A549 (cell line): ENCODE results near the gene EML5. TPM values are rescaled to one million over a fixed set of nuclear protein-coding genes. Genes with fewer than 3 reads are reported as not detected.

Experiments used
- ATAC-seq, 2 experiments: fragments of 200-7000 bp in 1 of 2; fragments of >200 bp in 1 of 2; cut with Nextera tagmentation in 1 of 2; cut with Tn5 transposase in 1 of 2; 3 replicates each; pipeline versions ENCODE4 v1.8.0 to v1.9.1; 2018 to 2020; ENCODE audit warnings: mild to moderate bottlenecking in 1 of 2, moderate library complexity in 1 of 2
- CTCF ChIA-PET: fragments of 300-600 bp; sonication (Branson Sonifier 250); formaldehyde crosslinking; extraction: SDS; loops from one replicate; lab custom pipeline; 2021; ENCODE audit warnings: antibody characterized with exemption, inconsistent platforms; lab: Yijun Ruan, JAX
- POLR2A ChIA-PET: fragments of 350-600 bp; formaldehyde crosslinking; extraction: SDS; loops from one replicate; lab custom pipeline; 2021; ENCODE audit warnings: antibody characterized with exemption, inconsistent platforms; lab: Yijun Ruan, JAX
- DNase-seq, 2 experiments: peaks; one replicate each; pipeline versions ENCODE4 v3.0.0 to v3.0.0-alpha.2; 2011 to 2016; ENCODE audit warnings: low read depth in 1 of 2, low spot score in 1 of 2
- FAIRE-seq: peaks from 2 replicates; lab custom pipeline; 2011; peaks lifted over from hg19 to GRCh38; lab: Jason Lieb, UNC
- H3K27ac ChIP-seq, 2 experiments: fragments of >200 bp; sonication (Bioruptor Twin); formaldehyde crosslinking; 3 replicates each; pipeline ENCODE4 v1.5.1; 2016 to 2017
- H3K4me1 ChIP-seq: fragments of >200 bp; sonication (Bioruptor Twin); formaldehyde crosslinking; 3 replicates; pipeline ENCODE4 v1.6.1; 2016
- H3K4me2 ChIP-seq: fragments of >200 bp; sonication (Bioruptor Twin); formaldehyde crosslinking; 3 replicates; pipeline ENCODE4 v1.6.1; 2016
- H3K4me3 ChIP-seq: fragments of >200 bp; sonication (Bioruptor Twin); formaldehyde crosslinking; 3 replicates; pipeline ENCODE4 v1.5.1; 2016
- H3K9me3 ChIP-seq: fragments of >200 bp; sonication (Bioruptor Twin); formaldehyde crosslinking; 3 replicates; pipeline ENCODE4 v1.6.1; 2016
- CBX8 ChIP-seq: fragments of 200-600 bp; sonication (generic); IDR thresholded peaks from 2 replicates; pipeline ENCODE4 v1.6.1; 2016
- CEBPB ChIP-seq, 2 experiments: fragments of >200 bp in 1 of 2; sonication (Bioruptor Twin) in 1 of 2; formaldehyde crosslinking in 1 of 2; IDR thresholded peaks; 2 replicates each; pipeline ENCODE4 v1.6.1; 2012 to 2016
- E2F6 ChIP-seq: IDR thresholded peaks from 2 replicates; pipeline ENCODE4 v1.6.1; 2012; ENCODE audit warnings: low read depth, borderline replicate concordance
- EHF ChIP-seq: fragments of 250-450 bp; sonication (Bioruptor Pico); IDR thresholded peaks from 2 replicates; pipeline ENCODE4 v1.5.0; 2020; ENCODE audit warnings: mild to moderate bottlenecking
- ESRRA ChIP-seq: fragments of 150-350 bp; IDR thresholded peaks from 2 replicates; pipeline ENCODE4 v1.6.1; 2014; ENCODE audit warnings: mild to moderate bottlenecking, low read length, borderline replicate concordance
- FOSB ChIP-seq: fragments of 250-450 bp; sonication (Bioruptor Pico); IDR thresholded peaks from 2 replicates; pipeline ENCODE4 v1.5.0; 2020; ENCODE audit warnings: mild to moderate bottlenecking, moderate library complexity
- GATA3 ChIP-seq: IDR thresholded peaks from 2 replicates; pipeline ENCODE4 v1.6.1; 2012; ENCODE audit warnings: borderline replicate concordance
- HOXA7 ChIP-seq: fragments of 250-450 bp; sonication (Bioruptor Pico); IDR thresholded peaks from 2 replicates; pipeline ENCODE4 v1.5.0; 2020; ENCODE audit warnings: mild to moderate bottlenecking, moderate library complexity
- JUN ChIP-seq, 2 experiments: fragments of >200 bp; sonication (Bioruptor Twin); formaldehyde crosslinking; IDR thresholded peaks; 2 replicates in 1 of 2; 3 replicates in 1 of 2; pipeline ENCODE4 v1.6.1; 2016 to 2017
- JUNB ChIP-seq: fragments of >200 bp; sonication (Bioruptor Twin); formaldehyde crosslinking; IDR thresholded peaks from 2 replicates; pipeline ENCODE4 v1.6.1; 2016
- MAZ ChIP-seq: fragments of 150-350 bp; IDR thresholded peaks from 2 replicates; pipeline ENCODE4 v1.6.1; 2014; ENCODE audit warnings: antibody characterized with exemption, low read depth, low read length, borderline replicate concordance
- MYC ChIP-seq: IDR thresholded peaks from 2 replicates; pipeline ENCODE4 v1.6.1; 2012; ENCODE audit warnings: mild to moderate bottlenecking, inconsistent platforms, low read length, improper control_type of control experiment, borderline replicate concordance
- NFE2L2 ChIP-seq: fragments of 150-350 bp; conservative IDR thresholded peaks from 2 replicates; pipeline ENCODE4 v1.6.1; 2014; ENCODE audit warnings: low read length
- NPAS2 ChIP-seq: fragments of 250-450 bp; sonication (Bioruptor Pico); IDR thresholded peaks from 2 replicates; pipeline ENCODE4 v1.8.0; 2022; ENCODE audit warnings: mild to moderate bottlenecking, moderate library complexity, borderline replicate concordance
- NR3C1 ChIP-seq: fragments of >200 bp; sonication (Bioruptor Twin); formaldehyde crosslinking; IDR thresholded peaks from 3 replicates; pipeline ENCODE4 v1.6.1; 2017
- POLR2A ChIP-seq: IDR thresholded peaks from 2 replicates; pipeline ENCODE4 v1.6.1; 2012; ENCODE audit warnings: mild to moderate bottlenecking, low read length
- RFX5 ChIP-seq: fragments of 450-650 bp; IDR thresholded peaks from 2 replicates; pipeline ENCODE4 v1.7.1; 2014; ENCODE audit warnings: antibody characterized with exemption, mild to moderate bottlenecking, moderate library complexity
- TP53 ChIP-seq: fragments of 250-450 bp; sonication (Bioruptor Pico); IDR thresholded peaks from 2 replicates; pipeline ENCODE4 v1.5.0; 2021; ENCODE audit warnings: mild to moderate bottlenecking, moderate library complexity
- USF2 ChIP-seq: fragments of 450-650 bp; IDR thresholded peaks from 2 replicates; pipeline ENCODE4 v1.6.1; 2014; ENCODE audit warnings: antibody characterized with exemption
- WGBS: methylation state at CpG from one replicate; pipeline ENCODE4 v1.1.6; 2017; ENCODE audit errors: missing lambda C conversion rate; 5-methylcytosine and 5-hydroxymethylcytosine counted together
- polyA plus RNA-seq, 4 experiments: library from polyadenylated mRNA; depleted of rRNA in 3 of 4; stranded (reverse); fragments of >200 nt; fragmentation: RNase III in 1 of 4; extraction: RNeasy Plus Mini Kit Qiagen cat#74134 plus additional on column Dnase treatment in 1 of 4; gene quantifications; 2 replicates in 3 of 4; 3 replicates in 1 of 4; pipeline ENCODE4 v1.2.3, GENCODE V29; 2011 to 2017
- TF ChIP-seq, protein P1 (sequence below): fragments of 250-450 bp; sonication (Bioruptor Pico); IDR thresholded peaks from 2 replicates; pipeline ENCODE4 v1.5.0; 2020; ENCODE audit warnings: low read depth, mild to moderate bottlenecking, moderate library complexity
- TF ChIP-seq, protein P2 (sequence below): fragments of 150-350 bp; IDR thresholded peaks from 2 replicates; pipeline ENCODE4 v1.6.1; 2014; ENCODE audit warnings: low read depth, mild to moderate bottlenecking, low read length
- TF ChIP-seq, protein P3 (sequence below): fragments of >200 bp; sonication (Bioruptor Twin); formaldehyde crosslinking; IDR thresholded peaks from 2 replicates; pipeline ENCODE4 v1.6.1; 2016

Gene EML5
- polyA plus RNA-seq, 2 of the 4 experiments (the other 2 are of a cell fraction), result 0.44 to 0.62 TPM

DNA sequence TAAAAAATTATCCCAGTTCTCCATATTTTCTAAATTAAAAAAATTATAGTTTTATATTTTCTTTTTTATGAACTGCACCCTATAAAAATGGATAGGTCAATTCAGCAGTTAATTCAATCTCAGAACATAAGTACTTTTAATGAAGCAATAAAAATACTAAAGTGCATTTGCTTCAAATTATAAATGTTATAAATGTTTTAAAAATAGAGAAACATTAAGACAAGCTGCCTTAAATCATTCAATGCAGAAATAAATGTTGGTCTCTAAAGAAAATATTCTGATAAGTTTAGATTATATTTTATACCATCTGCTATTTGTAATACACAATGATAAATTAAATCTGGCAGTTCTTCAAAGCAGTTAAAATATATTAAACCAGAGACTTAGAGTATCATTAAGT is 164.3 kb downstream of the EML5 start (continued):
- no peak for TF ChIP-seq USF2
- TF ChIP-seq, protein P1, sequence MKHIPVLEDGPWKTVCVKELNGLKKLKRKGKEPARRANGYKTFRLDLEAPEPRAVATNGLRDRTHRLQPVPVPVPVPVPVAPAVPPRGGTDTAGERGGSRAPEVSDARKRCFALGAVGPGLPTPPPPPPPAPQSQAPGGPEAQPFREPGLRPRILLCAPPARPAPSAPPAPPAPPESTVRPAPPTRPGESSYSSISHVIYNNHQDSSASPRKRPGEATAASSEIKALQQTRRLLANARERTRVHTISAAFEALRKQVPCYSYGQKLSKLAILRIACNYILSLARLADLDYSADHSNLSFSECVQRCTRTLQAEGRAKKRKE (CRISPR knock-in tag), result no peak
- TF ChIP-seq TP53 (CRISPR knock-in tag), result no peak
- no peak for TF ChIP-seq MYC
- TF ChIP-seq JUNB, result no peak

GRCh38 chr14:88628033-88628432 is 164.7 kb downstream of the EML5 start:
- FAIRE-seq, result no peak

DNA sequence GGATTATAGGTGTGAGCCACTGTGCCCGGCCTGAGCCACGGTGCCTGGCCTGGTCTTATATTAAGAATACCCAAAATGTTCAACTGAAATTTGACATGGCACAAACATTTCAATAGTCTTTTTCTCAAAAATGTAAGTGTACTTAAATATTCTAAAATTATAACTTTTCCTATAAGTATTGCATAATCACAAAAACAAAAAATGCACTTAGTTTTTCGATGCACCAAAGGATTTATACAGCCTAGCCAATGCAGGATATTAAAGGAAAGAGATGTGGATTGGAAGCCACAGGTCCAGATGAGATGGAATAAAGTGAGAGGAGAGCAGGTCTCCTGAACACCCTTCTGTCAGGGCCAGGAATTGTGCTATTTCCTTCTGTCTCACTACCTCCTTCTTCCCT is 167.1 kb downstream of the EML5 start:
- POLR2A ChIA-PET, result no interaction called here
- Histone ChIP-seq H3K4me1 (no peaks in the 10 kb centered on the region), H3K9me3 (no peaks in the 10 kb centered on the region), H3K27ac (no peak overlapping the region), H3K4me2 (no peak overlapping the region), H3K4me3 (no peak overlapping the region)
- FAIRE-seq, result no peak
- TF ChIP-seq NFE2L2, result no peak
- TF ChIP-seq CEBPB (IDR thresholded peaks at IDR 0.05), result peak in 1 of 2 experiments; percentile 16; a peak in 1 of 4 replicates
- no peak for DNase-seq
- WGBS, result 86% methylated on average over 3 of the region's 3 CpGs
- CTCF ChIA-PET, result no interaction called here
- ATAC-seq, result no peak

More at GRCh38 chr14:88628033-88628432, 164.7 kb downstream of the EML5 start:
- Histone ChIP-seq H3K4me3 (no peak overlapping the region), H3K4me1 (no peaks in the 10 kb centered on the region), H3K9me3 (no peaks in the 10 kb centered on the region), H3K27ac (no peak overlapping the region), H3K4me2 (no peak overlapping the region)
- ChIA-PET CTCF (no interaction called here), POLR2A (no interaction called here)
- no peak for TF ChIP-seq CBX8
- no peak for TF ChIP-seq MAZ
- TF ChIP-seq ESRRA, result no peak
- TF ChIP-seq JUN (IDR thresholded peaks at IDR 0.05), result no peak
- no peak for TF ChIP-seq HOXA7
- no peak for ATAC-seq
- no peak for DNase-seq

DNA sequence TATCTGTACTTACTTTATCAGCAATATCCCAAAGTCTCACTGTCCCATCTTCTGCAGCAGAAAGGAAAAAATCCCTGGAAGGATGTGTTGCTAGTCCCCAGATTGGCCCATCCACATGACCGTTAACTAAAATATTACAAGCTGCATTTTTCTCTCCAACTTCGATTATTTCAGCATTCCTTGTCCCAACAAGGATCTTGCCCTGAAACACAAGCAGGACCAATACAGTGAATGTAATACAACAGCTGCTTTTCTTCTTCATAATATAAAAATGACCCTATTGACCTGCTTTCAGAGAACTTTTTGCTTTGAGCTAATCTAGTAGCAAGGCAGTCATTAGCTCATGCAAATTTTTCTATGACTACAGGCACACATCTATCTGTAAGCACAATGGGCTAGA is 171.7 kb downstream of the EML5 start:
- DNase-seq (no peak), FAIRE-seq (no peak), ATAC-seq (no peak)
- CTCF ChIA-PET, result no interaction called here
- POLR2A ChIA-PET, result no interaction called here
- H3K9me3 ChIP-seq, result no peaks in the 10 kb centered on the region
- TF ChIP-seq NR3C1 (no peak), RFX5 (no peak), NPAS2 (no peak), POLR2A (no peak), HOXA7 (no peak), FOSB (no peak), GATA3 (no peak), EHF (no peak), E2F6 (no peak)
- TF ChIP-seq, protein P2, sequence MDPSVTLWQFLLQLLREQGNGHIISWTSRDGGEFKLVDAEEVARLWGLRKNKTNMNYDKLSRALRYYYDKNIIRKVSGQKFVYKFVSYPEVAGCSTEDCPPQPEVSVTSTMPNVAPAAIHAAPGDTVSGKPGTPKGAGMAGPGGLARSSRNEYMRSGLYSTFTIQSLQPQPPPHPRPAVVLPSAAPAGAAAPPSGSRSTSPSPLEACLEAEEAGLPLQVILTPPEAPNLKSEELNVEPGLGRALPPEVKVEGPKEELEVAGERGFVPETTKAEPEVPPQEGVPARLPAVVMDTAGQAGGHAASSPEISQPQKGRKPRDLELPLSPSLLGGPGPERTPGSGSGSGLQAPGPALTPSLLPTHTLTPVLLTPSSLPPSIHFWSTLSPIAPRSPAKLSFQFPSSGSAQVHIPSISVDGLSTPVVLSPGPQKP, result no peak
- TF ChIP-seq, protein P3, sequence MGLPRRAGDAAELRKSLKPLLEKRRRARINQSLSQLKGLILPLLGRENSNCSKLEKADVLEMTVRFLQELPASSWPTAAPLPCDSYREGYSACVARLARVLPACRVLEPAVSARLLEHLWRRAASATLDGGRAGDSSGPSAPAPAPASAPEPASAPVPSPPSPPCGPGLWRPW, result no peak
- no peaks in the 10 kb centered on the region for H3K4me1 ChIP-seq
- no peak overlapping the region for H3K4me3 ChIP-seq
- 78% methylated on average over 2 of the region's 2 CpGs for WGBS
- no peak overlapping the region for H3K4me2 ChIP-seq
- no peak overlapping the region for H3K27ac ChIP-seq
